ENCODE data around the gene MYT1. TPM values are rescaled to one million over a fixed set of nuclear protein-coding genes. Genes with fewer than 3 reads are reported as not detected.

Gene MYT1
- total RNA-seq, 1 donor from 2014 or later, result 1.2 TPM

DNA sequence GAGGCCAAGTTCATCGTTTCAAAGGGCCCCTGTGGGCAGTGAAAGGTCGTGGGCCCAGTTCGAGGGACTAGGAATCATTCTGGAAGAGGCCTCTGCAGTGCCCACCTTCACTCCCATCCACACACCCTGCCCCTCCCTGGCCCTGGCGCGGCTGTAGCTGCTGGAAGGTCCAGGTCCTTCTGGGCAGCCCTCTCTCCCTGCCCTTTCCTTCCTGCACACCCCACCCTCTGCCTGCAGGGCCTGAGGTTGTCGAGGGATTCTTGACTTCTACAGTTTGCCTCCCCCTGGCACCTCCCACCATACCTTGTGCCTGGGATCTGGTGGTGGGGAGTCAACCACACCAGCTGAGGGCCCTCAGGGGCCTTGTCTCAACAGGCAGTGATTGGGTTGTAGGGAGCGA, 4.5 kb upstream of the MYT1 start:
- peaks cover 47% of the 10 kb centered on the region for H3K27me3 Mint-ChIP-seq (ENCODE audit: insufficient read depth, low read depth)
- Histone ChIP-seq H3K4me1 (peaks cover 59% of the 10 kb centered on the region), H3K27ac (no peak overlapping the region), H3K9me3 (ENCODE audit: low read depth) (no peaks in the 10 kb centered on the region), H3F3A (ENCODE audit: low read depth) (peaks cover 40% of the 10 kb centered on the region), H3K79me2 (ENCODE audit: low read depth) (no peaks in the 10 kb centered on the region), H3K9ac (no peak overlapping the region), H4K20me1 (ENCODE audit: low read depth) (peaks cover 36% of the 10 kb centered on the region), H3K27me3 (peaks cover 41% of the 10 kb centered on the region), H3K36me3 (no peaks in the 10 kb centered on the region), H3K4me3 (no peak overlapping the region), H2AFZ (replicated peaks) (no peak overlapping the region), H3K4me2 (peak overlapping the region; percentile 69)
- peak overlapping the region; percentile 67 for H3K4me3 Mint-ChIP-seq
- H3K4me1 Mint-ChIP-seq, result peaks cover 72% of the 10 kb centered on the region
- TF ChIP-seq EZH2 (IDR thresholded peaks at IDR 0.05), result no peak
- TF ChIP-seq, protein P1, sequence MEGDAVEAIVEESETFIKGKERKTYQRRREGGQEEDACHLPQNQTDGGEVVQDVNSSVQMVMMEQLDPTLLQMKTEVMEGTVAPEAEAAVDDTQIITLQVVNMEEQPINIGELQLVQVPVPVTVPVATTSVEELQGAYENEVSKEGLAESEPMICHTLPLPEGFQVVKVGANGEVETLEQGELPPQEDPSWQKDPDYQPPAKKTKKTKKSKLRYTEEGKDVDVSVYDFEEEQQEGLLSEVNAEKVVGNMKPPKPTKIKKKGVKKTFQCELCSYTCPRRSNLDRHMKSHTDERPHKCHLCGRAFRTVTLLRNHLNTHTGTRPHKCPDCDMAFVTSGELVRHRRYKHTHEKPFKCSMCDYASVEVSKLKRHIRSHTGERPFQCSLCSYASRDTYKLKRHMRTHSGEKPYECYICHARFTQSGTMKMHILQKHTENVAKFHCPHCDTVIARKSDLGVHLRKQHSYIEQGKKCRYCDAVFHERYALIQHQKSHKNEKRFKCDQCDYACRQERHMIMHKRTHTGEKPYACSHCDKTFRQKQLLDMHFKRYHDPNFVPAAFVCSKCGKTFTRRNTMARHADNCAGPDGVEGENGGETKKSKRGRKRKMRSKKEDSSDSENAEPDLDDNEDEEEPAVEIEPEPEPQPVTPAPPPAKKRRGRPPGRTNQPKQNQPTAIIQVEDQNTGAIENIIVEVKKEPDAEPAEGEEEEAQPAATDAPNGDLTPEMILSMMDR (IDR thresholded peaks at IDR 0.05), result no peak
- TF ChIP-seq EZH2phosphoT487 (IDR thresholded peaks at IDR 0.05), result no peak
- no peak overlapping the region for H3K27ac Mint-ChIP-seq
- no peaks in the 10 kb centered on the region for H3K36me3 Mint-ChIP-seq
- no peaks in the 10 kb centered on the region for H3K9me3 Mint-ChIP-seq
- DNase-seq (ENCODE audit: low spot score), result no peak

- peaks cover 40% of the 10 kb centered on the region for H3F3A ChIP-seq (ENCODE audit: low read depth)
- H2AFZ ChIP-seq (replicated peaks), result no peak overlapping the region
- peaks cover 57% of the 10 kb centered on the region for H3K4me1 ChIP-seq
- peaks cover 45% of the 10 kb centered on the region for H3K27me3 ChIP-seq
- H3K4me3 ChIP-seq, result peak overlapping the region; percentile 36
- H3K36me3 Mint-ChIP-seq, result no peaks in the 10 kb centered on the region
- peaks cover 41% of the 10 kb centered on the region for H4K20me1 ChIP-seq (ENCODE audit: low read depth)
- peaks cover 69% of the 10 kb centered on the region for H3K4me1 Mint-ChIP-seq
- H3K4me2 ChIP-seq, result peak overlapping the region; percentile 69
- peak; percentile 73 for DNase-seq (ENCODE audit: low spot score)
- H3K27ac ChIP-seq, result no peak overlapping the region
- no peak for TF ChIP-seq EZH2 (IDR thresholded peaks at IDR 0.05)
- TF ChIP-seq EZH2phosphoT487 (IDR thresholded peaks at IDR 0.05), result no peak
- TF ChIP-seq, protein P1 (IDR thresholded peaks at IDR 0.05), result no peak
- no peaks in the 10 kb centered on the region for H3K79me2 ChIP-seq (ENCODE audit: low read depth)
- no peaks in the 10 kb centered on the region for H3K36me3 ChIP-seq
- no peaks in the 10 kb centered on the region for H3K9me3 Mint-ChIP-seq
- H3K27ac Mint-ChIP-seq, result no peak overlapping the region
- peaks cover 48% of the 10 kb centered on the region for H3K27me3 Mint-ChIP-seq (ENCODE audit: insufficient read depth, low read depth)
- H3K9me3 ChIP-seq (ENCODE audit: low read depth), result no peaks in the 10 kb centered on the region
- H3K4me3 Mint-ChIP-seq, result peak overlapping the region; percentile 67
- no peak overlapping the region for H3K9ac ChIP-seq
Observed at GRCh38 chr20:64160118-64160517, 4.1 kb upstream of the MYT1 start.

DNA sequence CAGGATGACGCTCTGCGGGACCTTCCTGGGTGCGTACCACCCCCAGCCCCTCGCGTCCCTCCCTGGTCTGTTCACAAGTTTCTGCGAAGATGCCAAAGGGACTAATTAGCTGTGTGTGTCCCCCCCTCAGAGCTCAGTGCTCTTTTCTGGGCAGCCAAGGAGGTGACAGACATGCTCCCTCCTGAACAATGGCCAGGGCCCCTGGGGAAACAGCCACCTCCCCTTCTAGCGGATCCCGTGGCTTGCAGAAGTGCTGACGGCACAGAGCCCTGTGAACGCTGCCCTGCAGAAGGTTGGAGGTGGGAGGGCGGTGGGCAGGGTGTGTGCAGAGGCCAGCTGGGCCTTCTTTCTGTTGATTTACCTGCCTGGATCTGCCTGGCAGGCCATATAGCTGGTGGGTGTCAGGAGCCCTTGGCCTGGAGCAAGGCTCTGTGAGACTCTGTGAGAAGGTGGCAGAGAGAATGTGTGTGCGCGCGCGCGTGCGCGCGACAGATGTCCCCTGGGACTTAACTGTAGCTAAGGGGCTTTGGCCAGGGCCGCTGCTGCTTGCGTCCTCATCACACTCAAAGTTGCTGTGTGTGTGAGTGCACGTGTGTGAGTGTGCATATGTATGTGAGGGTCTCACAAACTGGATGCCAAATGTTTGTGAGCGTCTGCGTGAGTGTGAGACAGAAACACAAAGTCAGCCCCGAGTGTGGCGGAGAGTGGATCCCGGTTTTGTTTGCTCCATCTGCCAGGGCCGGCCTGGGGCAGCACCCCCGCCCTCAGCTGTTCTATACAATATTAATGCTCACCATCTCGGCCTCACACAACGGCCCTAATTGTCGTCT, 3.5 kb upstream of the MYT1 start:
- Histone ChIP-seq H3K9me3 (ENCODE audit: low read depth) (no peaks in the 10 kb centered on the region), H3K36me3 (no peaks in the 10 kb centered on the region), H3F3A (ENCODE audit: low read depth) (peaks cover 40% of the 10 kb centered on the region), H3K79me2 (ENCODE audit: low read depth) (no peaks in the 10 kb centered on the region), H3K27ac (no peak overlapping the region), H3K9ac (no peak overlapping the region), H2AFZ (replicated peaks) (no peak overlapping the region), H3K27me3 (peaks cover 49% of the 10 kb centered on the region), H4K20me1 (ENCODE audit: low read depth) (peaks cover 46% of the 10 kb centered on the region), H3K4me1 (peaks cover 53% of the 10 kb centered on the region), H3K4me2 (peak overlapping the region; percentile 69), H3K4me3 (peak overlapping the region; percentile 36)
- Mint-ChIP-seq H3K4me1 (peaks cover 67% of the 10 kb centered on the region), H3K27me3 (ENCODE audit: insufficient read depth, low read depth) (peaks cover 49% of the 10 kb centered on the region), H3K27ac (no peak overlapping the region), H3K9me3 (no peaks in the 10 kb centered on the region), H3K4me3 (peak overlapping the region; percentile 76), H3K36me3 (no peaks in the 10 kb centered on the region)
- DNase-seq (ENCODE audit: low spot score), result peak; percentile 67
- TF ChIP-seq, protein P1 (IDR thresholded peaks at IDR 0.05), result no peak
- TF ChIP-seq EZH2phosphoT487 (IDR thresholded peaks at IDR 0.05), result no peak
- no peak for TF ChIP-seq EZH2 (IDR thresholded peaks at IDR 0.05)

All from neural progenitor cell (in vitro differentiated cells).